Coronary artery (tissue), 2 donors: ENCODE measurements around the gene CAB39L.

Source experiments
- DNase-seq: peaks from one replicate; pipeline ENCODE4 v3.0.0-alpha.2; 2017; ENCODE audit warnings: low spot score
- H3K27ac ChIP-seq, 2 donors: fragments of 200-600 bp; sonication (generic); one replicate each; pipeline ENCODE4 v1.5.1; 2016 to 2019
- H3K4me3 ChIP-seq: fragments of 200-600 bp; sonication (generic); 2 replicates; pipeline ENCODE4 v1.5.1; 2016; ENCODE audit warnings: mild to moderate bottlenecking, moderate library complexity
- CTCF ChIP-seq: fragments of 200-600 bp; sonication (generic); IDR thresholded peaks from one replicate; pipeline ENCODE4 v1.5.1; 2019; ENCODE audit warnings: antibody characterized with exemption

The CAB39L gene

GRCh38 chr13:49464621-49465325 is 20.9 kb upstream of the CAB39L start:
- H3K27ac ChIP-seq: no peak overlapping the region
- TF ChIP-seq CTCF: no peak
- H3K4me3 ChIP-seq: no peak overlapping the region
- no peak for DNase-seq

- no peak for DNase-seq
- TF ChIP-seq CTCF: no peak
- Histone ChIP-seq H3K4me3 (no peak overlapping the region), H3K27ac (no peak overlapping the region)
These were observed 20.2 kb upstream of the CAB39L start for GRCh38 chr13:49464085-49464484.

GRCh38 chr13:49459580-49459979 is 15.7 kb upstream of the CAB39L start:
- H3K27ac ChIP-seq: no peak overlapping the region
- no peak for DNase-seq
- H3K4me3 ChIP-seq: no peak overlapping the region
- TF ChIP-seq CTCF: no peak

GRCh38 chr13:49457221-49457620 is 13.4 kb upstream of the CAB39L start:
- TF ChIP-seq CTCF: no peak
- no peak overlapping the region for H3K27ac ChIP-seq
- DNase-seq: no peak
- no peak overlapping the region for H3K4me3 ChIP-seq

- TF ChIP-seq CTCF: no peak
- Histone ChIP-seq H3K27ac (no peak overlapping the region), H3K4me3 (no peak overlapping the region)
- DNase-seq: no peak
These were observed 12.3 kb upstream of the CAB39L start for GRCh38 chr13:49456156-49456555.

GRCh38 chr13:49455007-49455398 is 11.1 kb upstream of the CAB39L start:
- H3K4me3 ChIP-seq: no peak overlapping the region
- no peak overlapping the region for H3K27ac ChIP-seq
- TF ChIP-seq CTCF: no peak
- DNase-seq: no peak

GRCh38 chr13:49454388-49455006 is 10.6 kb upstream of the CAB39L start:
- no peak for TF ChIP-seq CTCF
- no peak overlapping the region for H3K27ac ChIP-seq
- no peak for DNase-seq
- no peak overlapping the region for H3K4me3 ChIP-seq
